Naive B cell (primary cell): ENCODE results near the gene TMEM94. TPM values are rescaled to one million over a fixed set of nuclear protein-coding genes. Genes with fewer than 3 reads are reported as not detected.
A peak's percentile ranks its signal among the peaks of the same experiment; 100 is the strongest.

Experiments used
- ATAC-seq, 2 donors: fragments of 150-1000 bp; cut with Tn5 transposase; 2 replicates each; pipeline ENCODE4 v1.10.0; 2021; ENCODE audit warnings: low read depth in 2 of 2, mild to moderate bottlenecking in 2 of 2, moderate library complexity in 2 of 2
- DNase-seq: peaks from one replicate; pipeline ENCODE4 v3.0.0; 2022
- H3K27ac Mint-ChIP-seq, 6 donors: one replicate each; pipeline ENCODE4 v1.8.0; 2020 to 2022; ENCODE audit warnings: mild to moderate bottlenecking in 6 of 6, mixed read lengths in 6 of 6, moderate library complexity in 5 of 6, inconsistent platforms in 2 of 6
- H3K27me3 Mint-ChIP-seq, 3 donors: one replicate each; pipeline ENCODE4 v1.8.0; 2021 to 2022; ENCODE audit warnings: mixed read lengths in 3 of 3, mild to moderate bottlenecking in 1 of 3
- H3K36me3 Mint-ChIP-seq, 2 donors: one replicate each; pipeline ENCODE4 v1.8.0; 2020 to 2022; ENCODE audit warnings: mixed read lengths in 2 of 2, inconsistent platforms in 1 of 2, mild to moderate bottlenecking in 1 of 2
- H3K4me1 Mint-ChIP-seq, 3 donors: one replicate each; pipeline ENCODE4 v1.8.0; 2020 to 2022; ENCODE audit warnings: mixed read lengths in 3 of 3, inconsistent platforms in 1 of 3, mild to moderate bottlenecking in 1 of 3, moderate library complexity in 1 of 3
- H3K4me3 Mint-ChIP-seq, 8 donors: one replicate each; pipeline ENCODE4 v1.8.0; 2020 to 2022; ENCODE audit warnings: mild to moderate bottlenecking in 8 of 8, mixed read lengths in 8 of 8, moderate library complexity in 8 of 8, inconsistent platforms in 2 of 8
- H3K9me3 Mint-ChIP-seq, 7 donors: one replicate each; pipeline ENCODE4 v1.8.0; 2020 to 2022; ENCODE audit warnings: mixed read lengths in 7 of 7, mild to moderate bottlenecking in 5 of 7, inconsistent platforms in 2 of 7, moderate library complexity in 1 of 7
- polyA plus RNA-seq, 6 donors: library from polyadenylated mRNA; unstranded; fragments of 300-500 nt; fragmentation: Illumina TruSeq; gene quantifications; one replicate each; pipeline ENCODE4 v1.2.3, GENCODE V29; 2021; ENCODE audit warnings: low read depth in 6 of 6

TMEM94 gene
- polyA plus RNA-seq, 6 donors from 2014 or later, result 6.3 to 25.9 (median 9.0) TPM

DNA sequence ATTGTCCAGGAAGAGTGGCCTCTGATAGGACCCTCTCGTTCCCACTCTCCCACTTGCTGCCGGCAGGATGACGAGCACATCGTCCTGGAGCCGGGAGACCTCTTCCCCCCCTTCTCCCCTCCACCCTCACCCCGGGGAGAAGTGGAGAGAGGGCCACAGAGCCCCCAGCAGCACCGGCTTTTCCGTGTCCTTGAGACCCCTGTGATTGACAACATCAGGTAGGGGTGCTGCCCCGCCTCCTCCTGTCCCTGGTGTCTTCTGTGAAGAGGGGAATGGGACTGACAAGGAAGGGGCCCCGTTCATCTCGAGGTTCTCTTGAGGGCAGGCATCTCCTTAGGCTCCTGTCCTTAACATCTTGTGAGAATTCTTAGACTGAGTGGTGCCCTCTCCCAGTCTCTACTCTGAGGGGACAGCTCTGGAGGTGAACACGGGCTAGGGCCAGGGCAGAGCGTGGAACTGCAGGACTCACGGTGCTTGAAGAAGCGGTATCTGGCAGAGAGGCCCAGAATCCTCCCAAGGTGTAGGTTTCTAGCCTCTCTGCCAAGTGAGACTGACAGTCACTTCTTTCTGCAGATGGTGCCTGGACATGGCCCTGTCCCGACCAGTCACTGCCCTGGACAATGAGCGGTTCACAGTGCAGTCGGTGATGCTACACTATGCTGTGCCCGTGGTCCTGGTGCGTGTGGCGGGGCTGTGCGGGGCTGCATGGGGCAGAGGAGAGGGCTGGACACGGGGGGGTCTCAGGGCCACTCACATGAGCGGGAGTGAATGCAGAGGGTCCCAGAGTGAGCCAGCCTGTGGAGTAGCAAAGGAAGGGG is 32.5 kb downstream of the TMEM94 start:
- Mint-ChIP-seq H3K4me3 (peak overlapping the region in 5 of 8 donors; percentile 25 to 69 (median 53)), H3K36me3 (no peaks in the 10 kb centered on the region), H3K27ac (peak overlapping the region in 4 of 6 donors; percentile 30 to 81 (median 62)), H3K4me1 (peaks cover 25 to 28% (median 25%) of the 10 kb centered on the region in 3 donors), H3K9me3 (no peaks in the 10 kb centered on the region), H3K27me3 (no peaks in the 10 kb centered on the region)
- ATAC-seq (no peak), DNase-seq (no peak)

DNA sequence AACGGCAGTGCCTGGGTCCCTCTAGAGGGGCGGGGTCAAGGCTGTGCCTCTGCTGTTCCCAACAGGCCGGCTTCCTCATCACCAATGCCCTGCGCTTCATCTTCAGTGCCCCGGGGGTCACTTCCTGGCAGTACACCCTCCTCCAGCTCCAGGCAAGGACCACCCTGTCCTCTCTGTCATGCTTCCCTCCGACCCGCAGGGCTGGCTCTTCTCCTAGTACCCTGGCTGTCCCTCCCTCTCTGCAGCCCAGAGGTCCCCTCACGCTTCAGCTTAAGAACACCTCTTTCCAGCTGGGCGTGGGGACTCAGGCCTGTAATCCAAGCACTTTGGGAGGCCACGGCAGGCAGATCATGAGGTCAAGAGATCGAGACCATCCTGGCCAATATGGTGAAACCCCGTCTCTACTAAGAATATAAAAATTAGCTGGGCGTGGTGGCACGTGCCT is 33.1 kb downstream of the TMEM94 start:
- DNase-seq (no peak), ATAC-seq (no peak)
- H3K4me1 Mint-ChIP-seq, result peaks cover 25 to 28% (median 25%) of the 10 kb centered on the region in 3 donors
- no peaks in the 10 kb centered on the region for H3K9me3 Mint-ChIP-seq
- H3K36me3 Mint-ChIP-seq, result no peaks in the 10 kb centered on the region
- peak overlapping the region in 1 of 8 donors; percentile 33 for H3K4me3 Mint-ChIP-seq
- no peaks in the 10 kb centered on the region for H3K27me3 Mint-ChIP-seq
- H3K27ac Mint-ChIP-seq, result peak overlapping the region in 2 of 6 donors; percentile 62 to 73

DNA sequence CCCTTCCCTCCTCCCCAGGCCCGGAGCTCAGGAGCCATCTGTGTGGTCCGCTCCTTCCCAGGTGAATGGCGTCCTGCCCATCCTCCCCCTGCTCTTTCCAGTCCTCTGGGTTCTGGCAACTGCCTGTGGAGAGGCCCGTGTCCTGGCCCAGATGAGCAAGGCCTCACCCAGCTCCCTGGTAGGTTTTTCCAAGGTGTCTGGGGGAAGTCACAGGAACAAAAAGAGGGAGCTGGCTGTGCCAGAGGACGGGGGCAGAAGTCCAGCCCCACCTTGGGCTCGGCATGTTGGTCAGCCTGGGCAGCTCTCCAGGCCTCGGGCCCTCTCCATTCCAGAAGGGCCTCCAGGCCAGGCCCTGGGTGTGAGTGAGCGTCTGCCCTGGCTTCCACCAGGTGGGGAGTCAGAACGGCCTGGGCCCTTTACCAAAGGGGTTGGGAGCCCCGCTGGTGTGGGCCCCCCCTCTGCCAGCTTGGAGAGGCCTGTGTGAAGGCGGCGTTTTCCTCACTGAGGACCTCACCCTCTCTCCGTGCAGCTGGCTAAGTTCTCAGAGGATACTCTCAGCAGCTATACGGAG is 33.8 kb downstream of the TMEM94 start:
- no peaks in the 10 kb centered on the region for H3K9me3 Mint-ChIP-seq
- ATAC-seq, result no peak
- H3K4me3 Mint-ChIP-seq, result peak overlapping the region in 1 of 8 donors; percentile 53
- H3K27ac Mint-ChIP-seq, result no peak overlapping the region
- peaks cover 20 to 25% (median 21%) of the 10 kb centered on the region in 3 donors for H3K4me1 Mint-ChIP-seq
- no peak for DNase-seq
- H3K27me3 Mint-ChIP-seq, result no peaks in the 10 kb centered on the region
- no peaks in the 10 kb centered on the region for H3K36me3 Mint-ChIP-seq

DNA sequence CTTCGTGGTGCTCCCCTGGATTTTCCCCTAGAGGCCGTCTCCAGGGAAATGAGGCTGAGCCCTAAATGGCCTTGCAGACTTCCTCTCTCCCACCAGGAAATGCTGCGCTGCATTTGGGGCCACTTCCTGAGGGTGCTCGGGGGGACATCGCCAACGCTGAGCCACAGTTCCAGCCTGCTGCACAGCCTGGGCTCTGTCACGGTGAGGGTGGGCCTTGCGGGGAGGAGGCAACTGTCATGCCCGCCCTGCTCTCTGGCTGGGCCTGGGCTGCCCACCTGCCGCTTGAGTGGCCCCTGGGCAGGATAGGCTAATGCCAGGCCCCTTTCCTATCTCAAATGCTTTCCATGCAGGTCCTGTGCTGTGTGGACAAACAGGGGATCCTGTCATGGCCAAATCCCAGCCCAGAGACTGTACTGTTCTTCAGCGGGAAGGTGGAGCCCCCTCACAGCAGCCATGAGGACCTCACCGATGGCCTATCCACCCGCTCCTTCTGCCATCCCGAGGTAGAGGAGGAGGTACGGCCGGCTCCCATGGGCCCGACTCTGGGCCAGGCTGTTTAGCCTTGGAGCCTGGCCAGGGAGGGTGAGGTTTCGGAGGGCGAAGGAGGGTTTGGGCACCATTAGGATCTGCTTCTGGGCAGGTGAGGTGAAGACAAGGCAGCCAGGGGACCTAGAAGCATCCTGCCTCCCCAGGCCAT is 34.7 kb downstream of the TMEM94 start:
- Mint-ChIP-seq H3K4me1 (peaks cover 19 to 25% (median 20%) of the 10 kb centered on the region in 3 donors), H3K36me3 (peaks cover 0 to 2% of the 10 kb centered on the region in 2 donors), H3K27me3 (no peaks in the 10 kb centered on the region), H3K27ac (no peak overlapping the region), H3K4me3 (no peak overlapping the region), H3K9me3 (no peaks in the 10 kb centered on the region)
- ATAC-seq (no peak), DNase-seq (no peak)

DNA sequence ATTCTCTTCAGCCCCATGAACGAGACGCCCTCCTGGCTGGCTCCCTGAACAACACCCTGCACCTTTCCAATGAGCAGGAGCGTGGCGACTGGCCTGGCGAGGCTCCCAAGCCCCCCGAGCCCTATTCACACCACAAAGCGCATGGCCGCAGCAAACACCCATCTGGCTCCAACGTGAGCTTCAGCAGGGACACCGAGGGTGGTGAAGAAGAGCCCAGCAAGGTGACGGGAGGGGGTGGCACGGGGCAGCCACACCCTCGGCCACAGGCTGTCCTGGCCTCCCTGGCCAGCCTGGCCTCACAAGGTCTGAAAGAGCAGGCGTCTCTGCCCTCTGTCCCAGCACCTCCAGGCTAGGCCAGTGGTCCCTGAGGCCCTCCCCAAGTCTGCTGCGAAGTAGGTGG is 35.2 kb downstream of the TMEM94 start:
- no peak overlapping the region for H3K4me3 Mint-ChIP-seq
- H3K4me1 Mint-ChIP-seq, result peaks cover 13 to 20% (median 15%) of the 10 kb centered on the region in 3 donors
- no peak for ATAC-seq
- H3K9me3 Mint-ChIP-seq, result no peaks in the 10 kb centered on the region
- no peaks in the 10 kb centered on the region for H3K27me3 Mint-ChIP-seq
- no peak for DNase-seq
- H3K27ac Mint-ChIP-seq, result no peak overlapping the region
- H3K36me3 Mint-ChIP-seq, result peaks cover 0 to 8% of the 10 kb centered on the region in 2 donors

DNA sequence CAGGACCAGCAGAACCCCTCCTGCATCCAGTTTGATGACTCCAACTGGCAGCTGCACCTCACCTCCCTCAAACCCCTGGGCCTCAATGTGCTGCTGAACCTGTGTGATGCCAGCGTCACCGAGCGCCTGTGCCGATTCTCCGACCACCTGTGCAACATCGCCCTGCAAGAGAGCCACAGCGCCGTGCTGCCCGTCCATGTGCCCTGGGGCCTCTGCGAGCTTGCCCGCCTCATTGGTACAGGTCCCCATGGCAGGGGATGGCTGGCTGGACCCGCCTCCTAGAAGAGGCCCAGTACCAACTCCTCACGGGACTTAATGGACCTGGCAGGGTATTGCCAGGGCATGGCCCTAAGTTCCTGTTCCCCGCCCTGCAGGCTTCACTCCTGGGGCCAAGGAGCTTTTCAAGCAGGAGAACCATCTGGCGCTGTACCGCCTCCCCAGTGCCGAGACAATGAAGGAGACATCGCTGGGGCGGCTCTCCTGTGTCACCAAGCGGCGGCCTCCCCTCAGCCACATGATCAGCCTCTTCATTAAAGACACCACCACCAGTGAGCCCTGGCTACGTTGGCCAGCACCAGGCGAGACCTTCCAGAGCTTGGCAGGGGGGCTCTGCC is 36.2 kb downstream of the TMEM94 start:
- peaks cover 0 to 16% of the 10 kb centered on the region in 2 donors for H3K36me3 Mint-ChIP-seq
- H3K27me3 Mint-ChIP-seq, result no peaks in the 10 kb centered on the region
- DNase-seq, result no peak
- ATAC-seq, result no peak
- H3K27ac Mint-ChIP-seq, result no peak overlapping the region
- peaks cover 3 to 10% (median 6%) of the 10 kb centered on the region in 3 donors for H3K4me1 Mint-ChIP-seq
- no peak overlapping the region for H3K4me3 Mint-ChIP-seq
- H3K9me3 Mint-ChIP-seq, result no peaks in the 10 kb centered on the region

DNA sequence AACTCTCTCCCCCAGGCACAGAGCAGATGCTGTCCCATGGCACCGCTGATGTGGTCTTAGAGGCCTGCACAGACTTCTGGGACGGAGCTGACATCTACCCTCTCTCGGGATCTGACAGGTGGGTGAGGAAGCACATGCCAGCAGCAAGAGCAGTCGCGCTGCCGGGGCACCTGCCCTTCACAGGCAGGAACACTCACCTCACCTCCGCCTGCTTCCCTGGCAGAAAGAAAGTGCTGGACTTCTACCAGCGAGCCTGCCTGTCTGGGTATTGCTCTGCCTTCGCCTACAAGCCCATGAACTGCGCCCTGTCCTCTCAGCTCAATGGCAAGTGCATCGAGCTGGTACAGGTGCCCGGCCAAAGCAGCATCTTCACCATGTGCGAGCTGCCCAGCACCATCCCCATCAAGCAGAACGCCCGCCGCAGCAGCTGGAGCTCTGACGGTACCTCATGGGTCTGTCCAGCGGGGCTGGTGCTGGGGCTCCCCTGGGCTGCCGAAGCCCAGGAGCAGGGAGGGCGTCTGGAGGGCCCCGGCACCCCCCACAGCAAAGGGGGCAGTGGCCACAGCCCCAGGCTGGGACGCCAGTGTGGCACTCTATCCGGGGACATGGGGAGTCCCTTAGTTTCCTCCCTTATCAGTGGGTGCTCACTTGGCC is 37.2 kb downstream of the TMEM94 start:
- Mint-ChIP-seq H3K27ac (peak overlapping the region in 1 of 6 donors; percentile 9), H3K36me3 (peaks cover 0 to 19% of the 10 kb centered on the region in 2 donors), H3K9me3 (no peaks in the 10 kb centered on the region), H3K4me3 (no peak overlapping the region), H3K27me3 (no peaks in the 10 kb centered on the region), H3K4me1 (peaks cover 0 to 3% (median under 1%) of the 10 kb centered on the region in 3 donors)
- DNase-seq (no peak), ATAC-seq (no peak)

DNA sequence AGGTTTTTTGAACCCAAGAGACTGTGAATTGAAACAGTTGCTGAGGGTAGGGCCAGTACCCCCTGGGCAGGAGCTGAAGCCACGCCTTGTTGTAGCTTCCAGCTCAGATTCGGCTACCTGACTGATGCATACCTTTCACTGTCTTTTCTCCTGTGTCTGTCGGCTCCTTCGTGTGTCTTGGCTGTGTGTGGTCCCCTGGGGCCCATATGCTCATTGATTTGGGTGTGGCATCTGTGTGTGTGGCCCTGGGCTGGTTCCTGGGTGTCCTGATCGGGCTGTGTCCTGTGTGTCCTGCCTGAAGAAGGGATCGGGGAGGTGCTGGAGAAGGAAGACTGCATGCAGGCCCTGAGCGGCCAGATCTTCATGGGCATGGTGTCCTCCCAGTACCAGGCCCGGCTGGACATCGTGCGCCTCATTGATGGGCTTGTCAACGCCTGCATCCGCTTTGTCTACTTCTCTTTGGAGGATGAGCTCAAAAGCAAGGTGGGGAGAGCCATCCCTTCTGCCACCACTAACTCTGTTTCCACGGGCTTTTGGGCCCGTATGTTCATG is 38.0 kb downstream of the TMEM94 start:
- DNase-seq (no peak), ATAC-seq (no peak)
- H3K27me3 Mint-ChIP-seq, result no peaks in the 10 kb centered on the region
- peak overlapping the region in 2 of 6 donors; percentile 53 to 78 for H3K27ac Mint-ChIP-seq
- peaks cover 0 to 19% of the 10 kb centered on the region in 2 donors for H3K36me3 Mint-ChIP-seq
- peaks cover 0 to 2% (median 0%) of the 10 kb centered on the region in 3 donors for H3K4me1 Mint-ChIP-seq
- H3K9me3 Mint-ChIP-seq, result no peaks in the 10 kb centered on the region
- H3K4me3 Mint-ChIP-seq, result no peak overlapping the region

DNA sequence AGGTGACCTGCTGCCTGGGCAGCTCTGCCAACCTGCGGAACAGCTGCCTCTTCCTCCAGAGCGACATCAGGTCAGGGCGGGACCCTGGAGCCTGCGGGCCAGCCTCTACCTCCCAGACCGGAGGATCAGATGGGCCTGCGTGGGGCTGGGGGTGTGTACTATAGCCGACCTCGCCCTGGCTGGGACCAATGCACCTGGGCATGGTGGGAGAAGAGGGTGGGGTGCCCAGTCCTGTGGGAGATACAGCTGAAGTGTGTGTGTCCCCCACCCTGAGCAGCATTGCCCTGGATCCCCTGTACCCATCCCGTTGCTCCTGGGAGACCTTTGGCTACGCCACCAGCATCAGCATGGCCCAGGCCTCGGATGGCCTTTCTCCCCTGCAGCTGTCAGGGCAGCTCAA is 39.6 kb downstream of the TMEM94 start:
- Mint-ChIP-seq H3K4me1 (no peaks in the 10 kb centered on the region), H3K36me3 (peaks cover 0 to 19% of the 10 kb centered on the region in 2 donors), H3K27ac (no peak overlapping the region), H3K27me3 (no peaks in the 10 kb centered on the region), H3K9me3 (no peaks in the 10 kb centered on the region), H3K4me3 (no peak overlapping the region)
- ATAC-seq (no peak), DNase-seq (no peak)

DNA sequence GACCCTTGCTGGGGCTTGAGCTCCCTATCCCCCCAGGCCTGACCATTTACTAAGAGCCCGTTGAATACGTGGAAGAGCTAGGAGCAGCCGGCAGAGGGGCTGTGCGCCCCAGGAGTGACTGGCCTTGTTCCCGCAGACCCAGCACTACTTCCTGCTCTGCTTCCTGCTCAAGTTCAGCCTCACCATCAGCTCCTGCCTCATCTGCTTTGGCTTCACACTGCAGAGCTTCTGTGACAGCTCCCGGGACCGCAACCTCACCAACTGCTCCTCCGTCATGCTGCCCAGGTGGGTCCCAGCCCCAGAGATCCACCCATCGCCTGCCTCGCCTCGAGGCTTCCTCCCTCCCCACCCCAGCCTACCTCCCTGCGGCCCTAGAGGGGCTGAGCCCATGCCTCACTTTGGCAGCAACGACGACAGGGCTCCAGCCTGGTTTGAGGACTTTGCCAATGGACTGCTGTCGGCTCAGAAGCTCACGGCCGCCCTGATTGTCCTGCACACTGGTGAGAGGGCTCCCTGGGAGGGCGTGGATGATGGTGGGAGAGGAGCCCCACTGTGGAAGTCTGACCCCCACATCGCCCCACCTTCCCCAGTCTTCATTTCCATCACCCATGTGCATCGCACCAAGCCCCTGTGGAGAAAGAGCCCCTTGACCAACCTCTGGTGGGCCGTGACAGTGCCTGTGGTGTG is 41.7 kb downstream of the TMEM94 start:
- Mint-ChIP-seq H3K9me3 (no peaks in the 10 kb centered on the region), H3K27ac (no peak overlapping the region), H3K4me1 (no peaks in the 10 kb centered on the region), H3K36me3 (peaks cover 0 to 19% of the 10 kb centered on the region in 2 donors), H3K27me3 (no peaks in the 10 kb centered on the region), H3K4me3 (no peak overlapping the region)
- DNase-seq (no peak), ATAC-seq (no peak)

DNA sequence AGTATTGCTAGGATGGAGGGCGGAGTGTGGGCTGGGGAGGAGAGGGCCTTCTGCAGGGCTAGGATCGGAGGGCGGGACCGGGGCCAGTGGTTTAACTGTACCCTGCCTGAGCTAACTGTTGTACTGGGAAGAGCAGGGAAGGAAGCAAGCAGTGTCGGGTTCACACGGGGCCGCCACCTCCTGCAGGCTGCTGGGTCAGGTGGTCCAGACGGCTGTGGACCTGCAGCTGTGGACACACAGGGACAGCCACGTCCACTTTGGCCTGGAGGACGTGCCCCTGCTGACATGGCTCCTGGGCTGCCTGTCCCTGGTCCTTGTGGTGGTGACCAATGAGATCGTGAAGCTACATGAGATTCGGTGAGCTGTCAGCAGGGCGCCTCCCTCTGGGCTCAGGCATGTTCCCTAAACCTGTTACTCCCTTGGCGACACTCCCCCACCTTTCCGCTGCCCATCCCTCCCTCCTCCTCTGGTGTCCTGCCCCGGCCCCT is 42.3 kb downstream of the TMEM94 start:
- Mint-ChIP-seq H3K9me3 (no peaks in the 10 kb centered on the region), H3K27me3 (no peaks in the 10 kb centered on the region), H3K36me3 (peaks cover 0 to 19% of the 10 kb centered on the region in 2 donors), H3K4me3 (peak overlapping the region in 1 of 8 donors; percentile 32), H3K27ac (no peak overlapping the region), H3K4me1 (no peaks in the 10 kb centered on the region)
- no peak for ATAC-seq
- DNase-seq, result no peak

DNA sequence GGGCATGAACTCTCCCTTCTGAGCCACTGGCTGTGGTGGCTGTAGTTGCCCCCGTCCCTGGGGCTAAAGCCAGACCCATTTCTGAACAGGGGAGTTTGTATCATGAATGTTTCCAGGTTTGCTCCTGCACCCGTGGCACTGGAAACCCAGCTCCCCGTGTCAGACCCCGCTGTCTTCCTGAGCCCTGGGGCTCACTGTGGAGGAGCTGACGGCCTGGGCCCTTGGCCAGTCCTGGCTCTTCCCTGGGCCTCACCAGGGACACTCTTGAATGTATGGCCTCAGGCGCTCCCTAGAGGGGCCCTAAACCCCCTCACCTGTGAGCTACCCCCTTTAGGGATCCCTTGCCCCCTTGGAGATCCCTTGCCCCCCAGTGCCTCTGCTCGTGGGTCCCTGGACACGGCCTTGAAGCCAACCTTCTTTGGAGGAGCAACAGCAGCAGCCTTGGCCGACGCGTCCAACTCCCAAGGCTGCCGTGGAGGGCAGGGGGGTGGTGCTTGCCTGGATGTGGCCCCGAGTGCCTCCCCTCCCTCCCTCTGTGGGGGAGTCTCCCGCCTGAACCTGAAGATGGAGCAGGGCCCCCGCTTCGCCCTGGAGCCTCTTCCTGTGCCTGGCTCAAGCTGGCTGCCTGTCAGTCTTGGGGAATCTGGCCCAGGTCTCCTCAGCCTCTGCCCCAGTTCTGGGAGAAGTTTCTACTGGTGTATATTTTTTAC is 43.0 kb downstream of the TMEM94 start:
- Mint-ChIP-seq H3K36me3 (peaks cover 0 to 19% of the 10 kb centered on the region in 2 donors), H3K4me3 (peak overlapping the region in 1 of 8 donors; percentile 32), H3K27me3 (no peaks in the 10 kb centered on the region), H3K9me3 (no peaks in the 10 kb centered on the region), H3K27ac (no peak overlapping the region), H3K4me1 (no peaks in the 10 kb centered on the region)
- no peak for ATAC-seq
- no peak for DNase-seq
